ENCODE data around the gene ADPRS. TPM values are rescaled to one million over a fixed set of nuclear protein-coding genes. Genes with fewer than 3 reads are reported as not detected.
A peak's percentile ranks its signal among the peaks of the same experiment; 100 is the strongest.

The ADPRS gene
- total and polyA plus RNA-seq, 2 experiments from 2014 or later, result 42.0 to 70.3 TPM

- Histone ChIP-seq H3K9me3 (ENCODE audit: low read depth) (no peaks in the 10 kb centered on the region), H3K9ac (no peak overlapping the region), H3K4me1 (ENCODE audit: insufficient read depth) (peaks cover 29% of the 10 kb centered on the region), H3K27me3 (replicated peaks; ENCODE audit: insufficient read depth) (no peaks in the 10 kb centered on the region), H2AFZ (no peak overlapping the region), H3K27ac (0 out of 2 replicates have a peak overlapping the region, but pooled peaks have one; percentile 2), H3F3A (ENCODE audit: insufficient read depth) (peaks cover 49% of the 10 kb centered on the region), H3K9me2 (ENCODE audit: insufficient read depth) (no peaks in the 10 kb centered on the region), H3K4me3 (no peak overlapping the region), H3K79me2 (ENCODE audit: insufficient read depth) (peaks cover 100% of the 10 kb centered on the region), H3K4me2 (ENCODE audit: unreplicated experiment) (no peak overlapping the region), H3K36me3 (ENCODE audit: low read depth) (peaks cover 16% of the 10 kb centered on the region), H4K20me1 (ENCODE audit: insufficient read depth) (no peaks in the 10 kb centered on the region)
- in situ Hi-C loops (cut with MboI), result no loop called here
- WGBS, 2 experiments (ENCODE audit: low coverage in 1 of 2, low lambda C conversion rate in 2 of 2, missing lambda C conversion rate in 2 of 2), result 16 to 24% methylated on average over 1 of the region's 1 CpG
- DNase-seq, result peak; percentile 35
- TF ChIP-seq EZH2 (IDR thresholded peaks at IDR 0.05; ENCODE audit: insufficient read depth, poor library complexity, severe bottlenecking) (no peak), EZH2phosphoT487 (IDR thresholded peaks at IDR 0.05; ENCODE audit: insufficient read depth, low read depth) (no peak)
These were observed 53.4 kb downstream of the ADPRS start for GRCh38 chr1:36142121-36142520.

DNA sequence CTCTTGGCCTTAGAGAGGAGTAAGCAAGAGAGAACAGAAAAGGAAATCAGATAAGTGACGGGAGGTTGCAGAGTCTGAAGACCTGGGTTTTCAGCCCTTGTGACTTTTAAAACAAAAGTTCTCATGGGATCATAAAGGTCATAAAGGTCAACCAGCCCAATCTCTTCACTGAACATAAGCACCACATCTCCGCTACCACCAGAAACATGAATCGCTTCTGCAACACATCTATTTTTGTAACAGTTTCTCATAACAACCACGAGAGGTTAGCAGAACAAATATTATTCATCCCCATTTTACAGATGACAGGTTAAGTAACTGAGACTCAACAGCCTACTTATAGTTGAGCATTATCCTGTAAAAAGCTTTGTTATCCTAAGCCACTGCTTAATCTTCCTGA, 54.7 kb downstream of the ADPRS start:
- Histone ChIP-seq H2AFZ (no peak overlapping the region), H3K4me2 (ENCODE audit: unreplicated experiment) (no peak overlapping the region), H3K27me3 (replicated peaks; ENCODE audit: insufficient read depth) (no peaks in the 10 kb centered on the region), H3K4me1 (ENCODE audit: insufficient read depth) (peaks cover 31% of the 10 kb centered on the region), H3K4me3 (no peak overlapping the region), H4K20me1 (ENCODE audit: insufficient read depth) (no peaks in the 10 kb centered on the region), H3K9me3 (ENCODE audit: low read depth) (no peaks in the 10 kb centered on the region), H3K9ac (no peak overlapping the region), H3F3A (ENCODE audit: insufficient read depth) (peaks cover 41% of the 10 kb centered on the region), H3K9me2 (ENCODE audit: insufficient read depth) (no peaks in the 10 kb centered on the region), H3K79me2 (ENCODE audit: insufficient read depth) (peaks cover 100% of the 10 kb centered on the region), H3K36me3 (ENCODE audit: low read depth) (peaks cover 12% of the 10 kb centered on the region), H3K27ac (no peak overlapping the region)
- TF ChIP-seq EZH2 (IDR thresholded peaks at IDR 0.05; ENCODE audit: insufficient read depth, poor library complexity, severe bottlenecking) (no peak), EZH2phosphoT487 (IDR thresholded peaks at IDR 0.05; ENCODE audit: insufficient read depth, low read depth) (no peak)
- WGBS, 2 experiments (ENCODE audit: low coverage in 1 of 2, low lambda C conversion rate in 2 of 2, missing lambda C conversion rate in 2 of 2), result 84 to 91% methylated on average over 4 of the region's 4 CpGs
- in situ Hi-C loops (cut with MboI), result no loop called here
- no peak for DNase-seq

Other genes starting within 250 kb of the ADPRS start
- 11.0 and 13.8 TPM in 2 replicates for gene AGO1, start 205.7 kb upstream of the ADPRS start, total RNA-seq (2014; rRNA removed; shearing (Covaris generic))
- gene AGO1, start 205.7 kb upstream of the ADPRS start, polyA plus RNA-seq (2016; fragmentation: Nextera tagmentation; extraction: Ambion mirVana), result 5.5 and 6.1 TPM in 2 replicates
- 7.9 and 26.7 TPM in 2 replicates for gene AGO3, start 157.8 kb upstream of the ADPRS start, total RNA-seq (2014; rRNA removed; shearing (Covaris generic))
- gene AGO3, start 157.8 kb upstream of the ADPRS start, polyA plus RNA-seq (2016; fragmentation: Nextera tagmentation; extraction: Ambion mirVana), result 14.2 and 14.8 TPM in 2 replicates
- gene TEKT2, start 4.8 kb upstream of the ADPRS start, total RNA-seq (2014; rRNA removed; shearing (Covaris generic)), result not detected in 2 replicates
- not detected in 2 replicates for gene TEKT2, start 4.8 kb upstream of the ADPRS start, polyA plus RNA-seq (2016; fragmentation: Nextera tagmentation; extraction: Ambion mirVana)
- 30.5 and 33.1 TPM in 2 replicates for gene COL8A2, start 36.3 kb downstream of the ADPRS start, total RNA-seq (2014; rRNA removed; shearing (Covaris generic))
- gene COL8A2, start 36.3 kb downstream of the ADPRS start, polyA plus RNA-seq (2016; fragmentation: Nextera tagmentation; extraction: Ambion mirVana), result 2.9 and 3.2 TPM in 2 replicates
- 101 and 112 TPM in 2 replicates for gene TRAPPC3, start 60.6 kb downstream of the ADPRS start, total RNA-seq (2014; rRNA removed; shearing (Covaris generic))
- gene TRAPPC3, start 60.6 kb downstream of the ADPRS start, polyA plus RNA-seq (2016; fragmentation: Nextera tagmentation; extraction: Ambion mirVana), result 134 and 135 TPM in 2 replicates
- gene MAP7D1, start 67.3 kb downstream of the ADPRS start, total RNA-seq (2014; rRNA removed; shearing (Covaris generic)), result 160 and 224 TPM in 2 replicates
- gene MAP7D1, start 67.3 kb downstream of the ADPRS start, polyA plus RNA-seq (2016; fragmentation: Nextera tagmentation; extraction: Ambion mirVana), result 34.8 and 35.8 TPM in 2 replicates
- gene THRAP3, start 135.6 kb downstream of the ADPRS start, total RNA-seq (2014; rRNA removed; shearing (Covaris generic)), result 57.3 and 61.5 TPM in 2 replicates
- 91.9 and 95.2 TPM in 2 replicates for gene THRAP3, start 135.6 kb downstream of the ADPRS start, polyA plus RNA-seq (2016; fragmentation: Nextera tagmentation; extraction: Ambion mirVana)
- gene SH3D21, start 217.5 kb downstream of the ADPRS start, total RNA-seq (2014; rRNA removed; shearing (Covaris generic)), result 5.6 and 14.4 TPM in 2 replicates
- 1.1 and 1.8 TPM in 2 replicates for gene SH3D21, start 217.5 kb downstream of the ADPRS start, polyA plus RNA-seq (2016; fragmentation: Nextera tagmentation; extraction: Ambion mirVana)
- 294 and 328 TPM in 2 replicates for gene EVA1B, start 234.8 kb downstream of the ADPRS start, total RNA-seq (2014; rRNA removed; shearing (Covaris generic))
- 95.0 and 111 TPM in 2 replicates for gene EVA1B, start 234.8 kb downstream of the ADPRS start, polyA plus RNA-seq (2016; fragmentation: Nextera tagmentation; extraction: Ambion mirVana)

All from GM23248 (cell line).